ENCODE measurements around the gene PPP6R3.

Gene PPP6R3

GRCh38 chr11:68498321-68498720 lies 37.8 kb downstream of the PPP6R3 start:
- DNase-seq: no peak

- DNase-seq: no peak
Observed at GRCh38 chr11:68498903-68499883, 38.6 kb downstream of the PPP6R3 start.

GRCh38 chr11:68500206-68500605 lies 39.7 kb downstream of the PPP6R3 start:
- no peak for DNase-seq

- DNase-seq: no peak
Observed at GRCh38 chr11:68501813-68502212, 41.3 kb downstream of the PPP6R3 start.

GRCh38 chr11:68503251-68503687 lies 42.7 kb downstream of the PPP6R3 start:
- DNase-seq: peak; percentile 36

GRCh38 chr11:68503792-68504191 lies 43.2 kb downstream of the PPP6R3 start:
- peak; percentile 79 for DNase-seq

- peak; percentile 20 for DNase-seq
Observed at GRCh38 chr11:68504432-68505066, 44.0 kb downstream of the PPP6R3 start.

- DNase-seq: no peak
Observed at GRCh38 chr11:68505596-68505995, 45.0 kb downstream of the PPP6R3 start.

GRCh38 chr11:68506908-68507307 lies 46.4 kb downstream of the PPP6R3 start:
- DNase-seq: no peak

- DNase-seq: no peak
Observed at GRCh38 chr11:68508425-68508824, 47.9 kb downstream of the PPP6R3 start.

GRCh38 chr11:68509066-68509465 lies 48.5 kb downstream of the PPP6R3 start:
- DNase-seq: no peak

GRCh38 chr11:68513930-68514487 lies 53.5 kb downstream of the PPP6R3 start:
- no peak for DNase-seq

- DNase-seq: no peak
Observed at GRCh38 chr11:68517121-68517741, 56.7 kb downstream of the PPP6R3 start.

- DNase-seq: no peak
Observed at GRCh38 chr11:68518191-68518590, 57.6 kb downstream of the PPP6R3 start.

- no peak for DNase-seq
Observed at GRCh38 chr11:68521969-68522652, 61.6 kb downstream of the PPP6R3 start.

GRCh38 chr11:68523033-68523432 lies 62.5 kb downstream of the PPP6R3 start:
- DNase-seq: no peak

GRCh38 chr11:68523743-68524142 lies 63.2 kb downstream of the PPP6R3 start:
- no peak for DNase-seq

- peak; percentile 64 for DNase-seq
Observed at GRCh38 chr11:68524213-68524612, 63.7 kb downstream of the PPP6R3 start.

- DNase-seq: no peak
Observed at GRCh38 chr11:68524681-68525080, 64.1 kb downstream of the PPP6R3 start.

- DNase-seq: no peak
Observed at GRCh38 chr11:68525336-68525735, 64.8 kb downstream of the PPP6R3 start.

GRCh38 chr11:68525930-68526329 lies 65.4 kb downstream of the PPP6R3 start:
- DNase-seq: no peak

GRCh38 chr11:68527585-68527984 lies 67.0 kb downstream of the PPP6R3 start:
- no peak for DNase-seq

- DNase-seq: peak; percentile 28
Observed at GRCh38 chr11:68528630-68529029, 68.1 kb downstream of the PPP6R3 start.
